Measurements from ENCODE around the gene CFAP73. TPM values are rescaled to one million over a fixed set of nuclear protein-coding genes. Genes with fewer than 3 reads are reported as not detected.
A peak's percentile ranks its signal among the peaks of the same experiment; 100 is the strongest.

Gene CFAP73
- total RNA-seq, 1 donor from 2014 or later = not detected

GRCh38 chr12:113208041-113208934, 58.8 kb downstream of the CFAP73 start:
- Mint-ChIP-seq H3K27me3 (ENCODE audit: insufficient read depth, low read depth) (peaks cover 15% of the 10 kb centered on the region), H3K27ac (peak overlapping the region; percentile 53), H3K4me3 (no peak overlapping the region), H3K9me3 (peaks cover 3% of the 10 kb centered on the region), H3K4me1 (peaks cover 17% of the 10 kb centered on the region), H3K36me3 (peaks cover 6% of the 10 kb centered on the region)
- H3K4me3 ChIP-seq = no peak overlapping the region
- no peaks in the 10 kb centered on the region for H3F3A ChIP-seq (ENCODE audit: low read depth)
- H3K9me3 ChIP-seq (ENCODE audit: low read depth) = no peaks in the 10 kb centered on the region
- H3K79me2 ChIP-seq (ENCODE audit: low read depth) = no peaks in the 10 kb centered on the region
- H4K20me1 ChIP-seq (ENCODE audit: low read depth) = no peaks in the 10 kb centered on the region
- DNase-seq (ENCODE audit: low spot score) = no peak
- no peak overlapping the region for H3K27ac ChIP-seq
- H3K9ac ChIP-seq = no peak overlapping the region
- H2AFZ ChIP-seq (replicated peaks) = no peak overlapping the region
- H3K27me3 ChIP-seq = no peaks in the 10 kb centered on the region
- H3K4me2 ChIP-seq = no peak overlapping the region
- no peaks in the 10 kb centered on the region for H3K36me3 ChIP-seq
- no peaks in the 10 kb centered on the region for H3K4me1 ChIP-seq
- TF ChIP-seq CTCF (IDR thresholded peaks at IDR 0.05) (no peak), EZH2phosphoT487 (IDR thresholded peaks at IDR 0.05) (no peak), EZH2 (IDR thresholded peaks at IDR 0.05) (no peak)

Small RNA genes within 50 kb of the gene (microRNA-seq; reads per million reads assigned to microRNA genes)
- gene MIR7106 = not detected

Small RNA genes within 50 kb of the gene (small RNA-seq; reads per million reads assigned to genes)
- not detected for gene MIR7106
- not detected for gene RF00019

Other genes with a start within 250 kb of the CFAP73 start
- not detected in 2 replicates for gene OAS1, start 242.8 kb upstream of the CFAP73 start, total RNA-seq (ENCODE audit: low replicate concordance)
- under 0.01 TPM in 1 of 2 replicates, not detected in the other for gene OAS3, start 211.2 kb upstream of the CFAP73 start, total RNA-seq (ENCODE audit: low replicate concordance)
- 0.12 TPM in 1 of 2 replicates, not detected in the other for gene OAS2, start 171.2 kb upstream of the CFAP73 start, total RNA-seq (ENCODE audit: low replicate concordance)
- 0.49 and 5.2 TPM in 2 replicates for gene DTX1, start 93.0 kb upstream of the CFAP73 start, total RNA-seq (ENCODE audit: low replicate concordance)
- 0.50 and 1.4 TPM in 2 replicates for gene RASAL1, start 14.0 kb upstream of the CFAP73 start, total RNA-seq (ENCODE audit: low replicate concordance)
- 36.9 and 72.9 TPM in 2 replicates for gene DDX54, start 35.8 kb downstream of the CFAP73 start, total RNA-seq (ENCODE audit: low replicate concordance)
- gene RITA1, start 36.0 kb downstream of the CFAP73 start, total RNA-seq (ENCODE audit: low replicate concordance) = 13.7 and 22.5 TPM in 2 replicates
- 12.2 and 19.1 TPM in 2 replicates for gene TPCN1, start 71.7 kb downstream of the CFAP73 start, total RNA-seq (ENCODE audit: low replicate concordance)
- 3.0 and 7.5 TPM in 2 replicates for gene SLC8B1, start 185.4 kb downstream of the CFAP73 start, total RNA-seq (ENCODE audit: low replicate concordance)
- gene PLBD2, start 208.9 kb downstream of the CFAP73 start, total RNA-seq (ENCODE audit: low replicate concordance) = 4.9 and 12.0 TPM in 2 replicates